Measurements from ENCODE around the gene GPRC5C. TPM values are rescaled to one million over a fixed set of nuclear protein-coding genes. Genes with fewer than 3 reads are reported as not detected.
A peak's percentile ranks its signal among the peaks of the same experiment; 100 is the strongest.

Gene GPRC5C
- total and polyA plus RNA-seq, 2 of the 13 experiments (the other 11 are each of a cell fraction or from before 2014, with no cell fraction given), result 85.6 to 300 TPM

GRCh38 chr17:74430706-74431567 is 951 bp upstream of the GPRC5C start (continued):
- peak; percentile 4; the same call in 1 of the 2 replicates for TF ChIP-seq ZNF484 (CRISPR knock-in tag; IDR thresholded peaks at IDR 0.05; ENCODE audit: borderline replicate concordance, low read depth)
- TF ChIP-seq ZNF615 (CRISPR knock-in tag; IDR thresholded peaks at IDR 0.05; ENCODE audit: borderline replicate concordance), result no peak
- TF ChIP-seq ZKSCAN1 (IDR thresholded peaks at IDR 0.05; ENCODE audit: low read length), result no peak
- 0 out of 2 replicates have a peak, but pooled peaks have one; percentile 37 for TF ChIP-seq ZNF367 (CRISPR knock-in tag; IDR thresholded peaks at IDR 0.05; ENCODE audit: borderline replicate concordance)
- TF ChIP-seq PCBP1 (IDR thresholded peaks at IDR 0.05; ENCODE audit: borderline replicate concordance, low read depth, low read length), result no peak
- TF ChIP-seq ZNF124 (CRISPR knock-in tag; IDR thresholded peaks at IDR 0.05), result 0 out of 2 replicates have a peak, but pooled peaks have one; percentile 62
- no peak; the same call in 1 of the 2 replicates for TF ChIP-seq ZNF549 (CRISPR knock-in tag; IDR thresholded peaks at IDR 0.05)
- peak; percentile 70; the same call in 1 of the 2 replicates for TF ChIP-seq ZNF777 (CRISPR knock-in tag; IDR thresholded peaks at IDR 0.05)
- TF ChIP-seq ZNF432 (CRISPR knock-in tag; IDR thresholded peaks at IDR 0.05; ENCODE audit: borderline replicate concordance), result 0 out of 2 replicates have a peak, but pooled peaks have one; percentile 72
- TF ChIP-seq FOSL2 (CRISPR knock-in tag; IDR thresholded peaks at IDR 0.05), result peak; percentile 92
- TF ChIP-seq ATF7 (IDR thresholded peaks at IDR 0.05), result no peak
- peak; percentile 56; the same call in 1 of the 2 replicates for TF ChIP-seq ATF7 (CRISPR knock-in tag; IDR thresholded peaks at IDR 0.05)
- TF ChIP-seq, protein P1, sequence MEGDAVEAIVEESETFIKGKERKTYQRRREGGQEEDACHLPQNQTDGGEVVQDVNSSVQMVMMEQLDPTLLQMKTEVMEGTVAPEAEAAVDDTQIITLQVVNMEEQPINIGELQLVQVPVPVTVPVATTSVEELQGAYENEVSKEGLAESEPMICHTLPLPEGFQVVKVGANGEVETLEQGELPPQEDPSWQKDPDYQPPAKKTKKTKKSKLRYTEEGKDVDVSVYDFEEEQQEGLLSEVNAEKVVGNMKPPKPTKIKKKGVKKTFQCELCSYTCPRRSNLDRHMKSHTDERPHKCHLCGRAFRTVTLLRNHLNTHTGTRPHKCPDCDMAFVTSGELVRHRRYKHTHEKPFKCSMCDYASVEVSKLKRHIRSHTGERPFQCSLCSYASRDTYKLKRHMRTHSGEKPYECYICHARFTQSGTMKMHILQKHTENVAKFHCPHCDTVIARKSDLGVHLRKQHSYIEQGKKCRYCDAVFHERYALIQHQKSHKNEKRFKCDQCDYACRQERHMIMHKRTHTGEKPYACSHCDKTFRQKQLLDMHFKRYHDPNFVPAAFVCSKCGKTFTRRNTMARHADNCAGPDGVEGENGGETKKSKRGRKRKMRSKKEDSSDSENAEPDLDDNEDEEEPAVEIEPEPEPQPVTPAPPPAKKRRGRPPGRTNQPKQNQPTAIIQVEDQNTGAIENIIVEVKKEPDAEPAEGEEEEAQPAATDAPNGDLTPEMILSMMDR (CRISPR knock-in tag; IDR thresholded peaks at IDR 0.05), result peak; percentile 45
- TF ChIP-seq SAP130 (CRISPR knock-in tag; IDR thresholded peaks at IDR 0.05; ENCODE audit: low read depth), result peak; percentile 77; the same call in 1 of the 2 replicates
- TF ChIP-seq, protein P2, sequence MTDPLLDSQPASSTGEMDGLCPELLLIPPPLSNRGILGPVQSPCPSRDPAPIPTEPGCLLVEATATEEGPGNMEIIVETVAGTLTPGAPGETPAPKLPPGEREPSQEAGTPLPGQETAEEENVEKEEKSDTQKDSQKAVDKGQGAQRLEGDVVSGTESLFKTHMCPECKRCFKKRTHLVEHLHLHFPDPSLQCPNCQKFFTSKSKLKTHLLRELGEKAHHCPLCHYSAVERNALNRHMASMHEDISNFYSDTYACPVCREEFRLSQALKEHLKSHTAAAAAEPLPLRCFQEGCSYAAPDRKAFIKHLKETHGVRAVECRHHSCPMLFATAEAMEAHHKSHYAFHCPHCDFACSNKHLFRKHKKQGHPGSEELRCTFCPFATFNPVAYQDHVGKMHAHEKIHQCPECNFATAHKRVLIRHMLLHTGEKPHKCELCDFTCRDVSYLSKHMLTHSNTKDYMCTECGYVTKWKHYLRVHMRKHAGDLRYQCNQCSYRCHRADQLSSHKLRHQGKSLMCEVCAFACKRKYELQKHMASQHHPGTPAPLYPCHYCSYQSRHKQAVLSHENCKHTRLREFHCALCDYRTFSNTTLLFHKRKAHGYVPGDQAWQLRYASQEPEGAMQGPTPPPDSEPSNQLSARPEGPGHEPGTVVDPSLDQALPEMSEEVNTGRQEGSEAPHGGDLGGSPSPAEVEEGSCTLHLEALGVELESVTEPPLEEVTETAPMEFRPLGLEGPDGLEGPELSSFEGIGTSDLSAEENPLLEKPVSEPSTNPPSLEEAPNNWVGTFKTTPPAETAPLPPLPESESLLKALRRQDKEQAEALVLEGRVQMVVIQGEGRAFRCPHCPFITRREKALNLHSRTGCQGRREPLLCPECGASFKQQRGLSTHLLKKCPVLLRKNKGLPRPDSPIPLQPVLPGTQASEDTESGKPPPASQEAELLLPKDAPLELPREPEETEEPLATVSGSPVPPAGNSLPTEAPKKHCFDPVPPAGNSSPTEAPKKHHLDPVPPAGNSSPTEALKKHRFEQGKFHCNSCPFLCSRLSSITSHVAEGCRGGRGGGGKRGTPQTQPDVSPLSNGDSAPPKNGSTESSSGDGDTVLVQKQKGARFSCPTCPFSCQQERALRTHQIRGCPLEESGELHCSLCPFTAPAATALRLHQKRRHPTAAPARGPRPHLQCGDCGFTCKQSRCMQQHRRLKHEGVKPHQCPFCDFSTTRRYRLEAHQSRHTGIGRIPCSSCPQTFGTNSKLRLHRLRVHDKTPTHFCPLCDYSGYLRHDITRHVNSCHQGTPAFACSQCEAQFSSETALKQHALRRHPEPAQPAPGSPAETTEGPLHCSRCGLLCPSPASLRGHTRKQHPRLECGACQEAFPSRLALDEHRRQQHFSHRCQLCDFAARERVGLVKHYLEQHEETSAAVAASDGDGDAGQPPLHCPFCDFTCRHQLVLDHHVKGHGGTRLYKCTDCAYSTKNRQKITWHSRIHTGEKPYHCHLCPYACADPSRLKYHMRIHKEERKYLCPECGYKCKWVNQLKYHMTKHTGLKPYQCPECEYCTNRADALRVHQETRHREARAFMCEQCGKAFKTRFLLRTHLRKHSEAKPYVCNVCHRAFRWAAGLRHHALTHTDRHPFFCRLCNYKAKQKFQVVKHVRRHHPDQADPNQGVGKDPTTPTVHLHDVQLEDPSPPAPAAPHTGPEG (CRISPR knock-in tag; IDR thresholded peaks at IDR 0.05), result peak; percentile 82
- TF ChIP-seq ZNF720 (CRISPR knock-in tag; IDR thresholded peaks at IDR 0.05), result no peak
- TF ChIP-seq IKZF4 (CRISPR knock-in tag; IDR thresholded peaks at IDR 0.05; ENCODE audit: borderline replicate concordance, low read depth, not compliant biosample characterization), result peak; percentile 72
- peak; percentile 92 for TF ChIP-seq ZNF605 (CRISPR knock-in tag; IDR thresholded peaks at IDR 0.05)
- TF ChIP-seq MXI1 (IDR thresholded peaks at IDR 0.05; ENCODE audit: borderline replicate concordance, low read depth, low read length), result peak; percentile 44; the same call in 1 of the 3 replicates
- TF ChIP-seq DR1 (CRISPR knock-in tag; IDR thresholded peaks at IDR 0.05), result peak; percentile 40
- TF ChIP-seq, protein P3, sequence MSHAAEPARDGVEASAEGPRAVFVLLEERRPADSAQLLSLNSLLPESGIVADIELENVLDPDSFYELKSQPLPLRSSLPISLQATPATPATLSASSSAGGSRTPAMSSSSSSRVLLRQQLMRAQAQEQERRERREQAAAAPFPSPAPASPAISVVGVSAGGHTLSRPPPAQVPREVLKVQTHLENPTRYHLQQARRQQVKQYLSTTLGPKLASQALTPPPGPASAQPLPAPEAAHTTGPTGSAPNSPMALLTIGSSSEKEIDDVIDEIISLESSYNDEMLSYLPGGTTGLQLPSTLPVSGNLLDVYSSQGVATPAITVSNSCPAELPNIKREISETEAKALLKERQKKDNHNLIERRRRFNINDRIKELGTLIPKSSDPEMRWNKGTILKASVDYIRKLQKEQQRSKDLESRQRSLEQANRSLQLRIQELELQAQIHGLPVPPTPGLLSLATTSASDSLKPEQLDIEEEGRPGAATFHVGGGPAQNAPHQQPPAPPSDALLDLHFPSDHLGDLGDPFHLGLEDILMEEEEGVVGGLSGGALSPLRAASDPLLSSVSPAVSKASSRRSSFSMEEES (CRISPR knock-in tag; IDR thresholded peaks at IDR 0.05), result peak; percentile 96

All from HepG2 (cell line).